T-helper 1 cell (primary cell): Measurements from ENCODE around the gene TATDN3.
A peak's percentile ranks its signal among the peaks of the same experiment; 100 is the strongest.
"Not testable (repeated sequence)": the region's sequence is repeated elsewhere in the genome, so short reads cannot be mapped to it uniquely, and the experiment has no call there.

Source experiments
- DNase-seq, 5 donors: peaks; one replicate each; pipeline ENCODE4 v3.0.0-alpha.2; 2012 to 2020
- total RNA-seq, 4 donors: gene quantifications; one replicate each; lab custom pipeline; 2026; lab: John Stamatoyannopoulos, UW

Gene TATDN3
- 7.6 to 14.5 (median 10.1) reads per million in 4 donors for total RNA-seq

DNA sequence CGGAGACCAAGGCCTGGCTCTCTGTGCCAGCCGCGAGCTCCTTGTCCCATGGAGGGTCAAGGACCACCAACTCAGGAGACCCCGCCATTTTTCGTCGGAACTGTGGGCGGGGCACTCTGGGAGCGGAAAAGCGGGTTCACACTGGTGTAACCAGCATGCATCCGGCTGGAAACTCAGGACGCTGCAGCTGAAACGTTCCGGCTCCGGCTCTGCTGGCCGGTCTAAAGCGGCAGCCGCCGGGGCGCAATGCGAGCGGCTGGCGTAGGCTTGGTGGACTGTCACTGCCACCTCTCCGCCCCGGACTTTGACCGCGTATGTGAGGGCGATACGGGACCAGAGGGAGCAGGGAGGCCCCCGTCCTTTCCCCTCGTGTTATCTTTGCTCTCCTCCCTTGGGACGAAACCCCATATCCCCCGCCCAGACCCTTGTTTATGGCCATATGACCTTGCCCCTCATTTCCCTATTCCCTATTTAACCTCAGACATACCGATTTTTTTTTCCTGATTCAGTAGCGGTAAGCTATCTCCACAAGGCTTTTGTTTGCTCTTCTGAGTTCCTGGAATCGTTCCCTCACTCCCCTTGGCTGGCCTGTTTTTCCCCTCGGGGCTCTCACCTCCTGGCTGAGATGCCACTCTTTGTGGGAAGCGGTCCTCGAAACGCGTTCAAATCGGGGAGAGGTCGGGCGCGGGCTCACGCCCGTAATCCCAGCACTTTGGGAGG is at the start of gene TATDN3, which contains the start of gene NSL1:
TSS of gene TATDN3 (plus strand) at position 219 of the 720 bp plus-strand sequence. CDS start at position 247, 28 bp downstream.
TSS of gene NSL1 (minus strand) at position 102 of the 720 bp plus-strand sequence. CDS start at position 88, 14 bp downstream.
- peak; percentile 76 to 91 (median 84) for DNase-seq

GRCh38 chr1:212743901-212744475 is 47.7 kb upstream of the TATDN3 start:
- DNase-seq, result peak in 1 of 5 donors; percentile 32

DNA sequence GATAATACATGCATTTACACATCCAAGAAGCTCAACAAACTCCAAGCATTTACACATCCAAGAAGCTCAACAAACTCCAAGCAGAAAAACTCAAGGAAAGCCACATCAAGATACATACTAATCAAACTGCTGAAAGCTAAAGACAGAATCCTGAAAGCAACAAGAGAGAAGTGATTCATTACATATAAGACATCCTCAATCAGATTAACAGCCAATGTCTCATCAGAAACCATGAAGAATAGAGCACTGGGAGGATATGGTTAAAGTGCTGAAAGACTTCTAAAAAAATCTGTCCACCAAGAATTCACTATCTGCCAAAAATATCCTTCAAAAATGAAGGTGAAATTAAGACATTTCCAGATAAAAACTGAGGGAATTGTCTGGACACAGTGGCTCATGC is 46.4 kb upstream of the TATDN3 start:
- DNase-seq, result no peak

DNA sequence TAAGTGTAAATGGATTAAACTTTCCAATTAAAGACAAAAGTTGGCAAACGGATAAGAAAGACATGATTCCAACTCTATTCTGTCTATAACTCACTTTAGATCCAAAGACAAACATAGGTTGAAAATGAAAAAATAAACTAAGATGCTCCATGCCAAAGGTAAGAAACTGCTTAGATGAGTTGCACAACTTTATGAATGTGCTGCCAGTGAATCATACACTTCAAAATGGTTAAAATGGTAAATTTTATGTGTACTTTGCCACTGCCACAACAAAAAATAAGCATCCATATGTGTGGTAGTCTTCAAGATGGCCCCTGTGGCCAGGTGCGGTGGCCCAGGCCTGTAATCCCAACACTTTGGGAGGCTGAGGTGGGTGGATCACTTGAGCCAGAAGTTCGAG is 45.1 kb upstream of the TATDN3 start:
- DNase-seq, result no peak

GRCh38 chr1:212749821-212750535 is 41.7 kb upstream of the TATDN3 start:
- DNase-seq, result peak in 1 of 5 donors; percentile 34

- DNase-seq, result no peak
Observed at GRCh38 chr1:212752252-212752933, 39.3 kb upstream of the TATDN3 start.

DNA sequence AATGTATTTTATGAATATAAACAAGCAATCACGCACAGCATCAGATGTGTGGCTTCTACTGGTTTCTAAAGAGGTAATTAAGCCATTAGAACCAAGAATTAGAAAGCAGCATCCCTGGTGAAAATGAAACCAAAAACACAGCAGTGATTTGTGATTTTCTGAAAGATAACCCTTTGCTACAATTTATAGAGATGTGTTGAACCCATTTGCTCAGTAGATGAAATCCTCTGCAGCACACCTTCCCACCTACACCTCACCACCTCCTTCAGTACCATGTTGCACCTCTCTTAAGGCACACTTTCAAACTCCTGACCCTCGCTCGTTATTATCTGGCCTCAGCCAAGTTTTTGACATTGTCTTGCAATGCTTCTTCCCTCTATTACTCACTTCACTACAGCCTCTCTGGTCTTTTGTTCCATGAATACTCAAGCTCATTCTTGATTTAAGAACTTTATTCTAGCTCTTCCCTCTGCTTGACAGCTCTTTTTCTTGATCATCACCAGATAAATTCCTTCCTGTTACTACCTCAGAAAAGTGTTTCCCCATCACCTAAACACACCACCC is 38.7 kb upstream of the TATDN3 start:
- peak in 1 of 5 donors; percentile 60 for DNase-seq

DNA sequence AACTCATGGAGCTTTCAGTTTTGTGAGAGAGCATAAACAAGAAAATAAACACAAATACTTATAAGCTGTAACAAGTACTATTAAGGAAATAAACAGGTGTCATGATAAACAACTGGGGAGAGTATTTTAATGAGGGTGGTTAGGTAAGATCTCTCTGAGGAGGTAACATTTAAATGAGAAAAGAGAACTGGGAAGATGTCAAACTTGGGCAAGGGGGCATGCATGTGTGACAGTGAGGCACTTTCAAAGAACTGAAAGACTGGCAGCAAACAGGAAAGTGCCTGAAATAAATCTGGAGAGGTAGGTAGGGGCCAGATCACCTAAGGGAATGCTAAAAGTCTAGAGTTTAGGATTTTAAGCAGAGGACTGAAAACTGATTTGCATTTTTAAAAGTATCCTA is 37.9 kb upstream of the TATDN3 start:
- no peak for DNase-seq

DNA sequence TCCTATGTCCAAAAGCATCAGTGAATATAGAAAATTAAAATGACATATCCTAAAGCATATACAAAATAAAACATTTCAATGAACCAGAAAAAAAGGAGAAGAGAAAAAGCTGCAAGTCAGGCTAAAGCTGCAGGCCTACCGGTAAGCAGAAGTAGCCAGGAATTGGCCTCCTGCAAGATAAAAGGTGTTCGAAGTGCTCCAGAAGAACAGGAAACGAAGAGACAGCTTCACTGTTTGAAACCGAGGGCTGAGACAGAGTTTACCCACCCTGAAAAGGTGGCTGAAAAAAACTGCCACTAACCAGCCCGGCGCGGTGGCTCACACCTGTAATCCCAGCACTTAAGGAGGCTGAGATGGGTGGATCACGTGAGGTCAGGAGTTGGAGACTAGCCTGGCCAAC is 37.5 kb upstream of the TATDN3 start:
- no peak for DNase-seq

DNA sequence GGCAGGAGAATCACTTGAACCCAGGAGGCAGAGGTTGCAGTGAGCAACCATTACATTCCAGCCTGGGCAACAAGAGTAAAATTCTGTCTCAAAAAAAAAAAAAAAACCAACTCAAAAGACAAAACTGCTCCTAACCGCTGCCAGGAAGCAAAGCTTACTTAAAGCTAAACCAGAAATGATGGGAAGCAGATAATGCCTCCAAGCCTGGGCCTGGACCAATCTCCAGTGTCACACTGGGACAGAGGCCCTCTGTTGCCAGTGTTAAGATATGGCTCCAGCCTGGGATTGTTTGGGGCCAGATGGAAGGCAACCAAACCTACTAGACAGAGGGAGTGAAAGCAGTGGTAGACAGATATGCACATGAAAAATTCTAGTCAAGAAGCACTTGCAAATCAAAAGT is 37.0 kb upstream of the TATDN3 start:
- no peak for DNase-seq

- no peak for DNase-seq
Observed at GRCh38 chr1:212759683-212760082, 32.0 kb upstream of the TATDN3 start.

DNA sequence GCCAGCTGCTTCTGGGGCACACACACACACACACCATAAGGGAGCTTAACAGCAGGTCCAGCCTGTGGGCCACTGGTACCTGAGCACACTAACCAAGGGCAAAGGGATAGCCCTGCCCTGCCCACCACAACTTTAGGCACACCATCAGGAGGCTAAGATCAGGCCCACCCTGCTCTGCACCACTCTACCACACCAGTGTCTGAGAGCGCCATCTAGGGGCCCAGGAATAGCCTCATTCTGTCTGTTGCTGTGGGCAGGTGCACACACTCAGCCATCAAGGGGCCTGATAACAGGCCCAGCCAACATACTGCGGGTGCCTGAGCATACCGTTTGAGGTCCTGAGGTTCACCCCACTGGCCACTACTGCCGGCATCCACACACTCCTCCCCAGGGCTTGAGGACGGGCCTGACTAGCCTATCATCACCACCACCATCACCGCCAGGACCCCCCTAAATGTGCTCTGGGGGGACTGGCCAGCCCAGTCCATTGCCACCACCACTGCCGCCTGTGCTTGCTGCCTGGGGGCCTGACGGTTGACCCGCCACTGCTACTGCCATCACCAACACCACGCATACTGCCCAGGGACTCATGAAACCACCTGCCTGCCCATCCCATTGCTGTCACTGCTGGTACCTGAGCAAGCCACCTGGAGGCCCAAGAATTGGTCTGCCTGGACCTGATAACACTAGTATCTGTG is 31.4 kb upstream of the TATDN3 start:
- peak in 3 of 5 donors; percentile 21 to 64 (median 32) for DNase-seq

- DNase-seq, result no peak
Observed at GRCh38 chr1:212762234-212762633, 29.5 kb upstream of the TATDN3 start.

DNA sequence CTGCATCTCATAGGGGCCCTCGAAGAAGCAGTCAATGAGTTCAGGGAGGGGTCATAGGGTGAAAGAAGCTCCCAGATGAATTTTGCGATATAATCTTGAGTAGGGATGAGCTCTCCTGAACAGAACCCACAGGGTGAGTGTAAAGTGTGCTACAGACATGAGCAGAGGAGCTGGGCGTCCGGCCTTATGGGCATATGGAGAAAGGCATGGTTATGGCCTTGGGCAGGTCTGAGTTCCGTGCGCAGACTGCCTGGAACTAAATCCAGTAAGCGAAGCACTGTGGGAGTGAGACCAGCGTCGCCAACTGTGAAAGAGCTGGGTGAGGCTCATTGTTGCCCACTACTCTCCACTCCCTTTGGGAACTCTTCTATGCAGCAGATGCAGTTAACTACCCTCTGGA is 28.9 kb upstream of the TATDN3 start:
- DNase-seq, result no peak

GRCh38 chr1:212764718-212765281 is 26.9 kb upstream of the TATDN3 start:
- not testable (repeated sequence) for DNase-seq

DNA sequence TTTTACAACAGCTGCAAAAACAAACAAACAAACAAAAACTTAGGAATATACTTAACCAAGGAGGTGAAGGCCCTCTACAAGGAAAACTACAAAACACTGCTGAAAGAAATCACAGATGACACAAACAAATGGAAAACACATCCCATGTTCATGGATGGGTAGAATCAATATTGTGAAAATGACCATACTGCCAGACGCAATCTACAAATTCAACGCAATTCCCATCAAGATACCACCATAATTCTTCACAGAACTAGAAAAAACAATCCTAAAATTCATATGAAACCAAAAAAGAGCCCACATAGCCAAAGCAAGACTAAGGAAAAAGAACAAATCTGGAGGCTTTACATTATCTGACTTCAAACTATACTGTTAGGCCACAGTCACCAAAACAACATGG is 24.9 kb upstream of the TATDN3 start:
- DNase-seq, result not testable (repeated sequence)

DNA sequence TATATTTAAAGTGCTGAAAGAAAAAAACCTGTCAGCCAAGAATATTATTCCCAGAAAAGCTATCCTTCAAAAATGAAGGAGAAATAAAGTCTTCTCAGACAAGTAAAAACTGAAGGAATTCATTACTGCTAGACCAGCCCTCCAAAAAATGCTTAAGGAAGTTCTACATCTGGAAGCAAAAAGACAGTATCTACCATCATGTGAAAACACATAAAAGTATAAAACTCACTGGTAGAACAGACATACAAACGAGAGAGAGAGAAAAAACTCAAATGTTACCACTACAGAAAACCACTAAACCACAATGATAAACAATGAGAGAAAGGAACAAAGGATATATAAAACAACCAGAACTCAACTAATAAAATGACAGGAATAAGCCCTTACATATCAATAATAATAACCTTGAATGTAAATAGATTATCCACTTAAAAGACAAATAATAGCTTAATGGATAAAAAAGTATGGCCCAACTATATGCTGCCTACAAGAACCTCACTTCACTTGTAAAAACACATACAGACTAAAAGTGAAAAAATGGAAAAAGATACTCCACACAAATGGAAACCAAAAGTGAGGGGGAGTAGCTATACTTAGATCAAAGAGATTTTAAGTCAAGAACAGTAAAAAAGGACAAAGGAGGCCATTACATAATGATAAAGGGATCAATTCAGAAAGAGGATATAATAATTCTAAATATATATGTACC is 22.1 kb upstream of the TATDN3 start:
- peak in 1 of 5 donors; percentile 39 for DNase-seq

DNA sequence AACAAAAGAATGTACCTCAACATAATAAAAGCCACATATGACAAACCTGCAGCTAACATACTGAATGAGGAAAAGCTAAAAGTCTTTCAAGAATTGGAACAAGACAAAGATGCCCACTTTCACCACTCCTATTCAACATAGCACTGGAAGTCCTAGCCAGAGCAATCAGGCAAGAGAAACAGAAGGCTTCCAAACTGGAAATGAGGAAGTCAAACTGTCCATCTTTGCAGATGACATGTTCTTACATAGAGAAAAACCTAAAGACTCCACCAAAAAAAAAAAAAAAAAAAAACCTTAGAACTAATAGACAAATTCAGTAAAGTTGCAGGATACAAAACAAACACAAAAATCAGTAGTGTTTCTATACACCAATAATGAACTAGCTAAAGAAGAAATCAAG is 20.4 kb upstream of the TATDN3 start:
- no peak for DNase-seq

- DNase-seq, result no peak
Observed at GRCh38 chr1:212773011-212773410, 18.7 kb upstream of the TATDN3 start.

- DNase-seq, result no peak
Observed at GRCh38 chr1:212774584-212774983, 17.1 kb upstream of the TATDN3 start.

GRCh38 chr1:212775241-212775640 is 16.5 kb upstream of the TATDN3 start:
- no peak for DNase-seq
